Activated CD4-positive, CD25-positive, alpha-beta regulatory T cell (primary cell): ENCODE measurements around the gene C15orf39.
"Not testable (repeated sequence)": the region's sequence is repeated elsewhere in the genome, so short reads cannot be mapped to it uniquely, and the experiment has no call there.

ENCODE experiments used
- DNase-seq, 4 experiments: peaks; one replicate each; lab custom pipeline; 2025; lab: John Stamatoyannopoulos, UW

The C15orf39 gene

GRCh38 chr15:75201616-75202250 is at the start of gene C15orf39:
Gene C15orf39, plus strand, starts transcription at chr15:75201882. Its CDS starts 4,167 bp downstream, at chr15:75206049.
- peak; percentile 67 to 80 (median 74) for DNase-seq

DNA sequence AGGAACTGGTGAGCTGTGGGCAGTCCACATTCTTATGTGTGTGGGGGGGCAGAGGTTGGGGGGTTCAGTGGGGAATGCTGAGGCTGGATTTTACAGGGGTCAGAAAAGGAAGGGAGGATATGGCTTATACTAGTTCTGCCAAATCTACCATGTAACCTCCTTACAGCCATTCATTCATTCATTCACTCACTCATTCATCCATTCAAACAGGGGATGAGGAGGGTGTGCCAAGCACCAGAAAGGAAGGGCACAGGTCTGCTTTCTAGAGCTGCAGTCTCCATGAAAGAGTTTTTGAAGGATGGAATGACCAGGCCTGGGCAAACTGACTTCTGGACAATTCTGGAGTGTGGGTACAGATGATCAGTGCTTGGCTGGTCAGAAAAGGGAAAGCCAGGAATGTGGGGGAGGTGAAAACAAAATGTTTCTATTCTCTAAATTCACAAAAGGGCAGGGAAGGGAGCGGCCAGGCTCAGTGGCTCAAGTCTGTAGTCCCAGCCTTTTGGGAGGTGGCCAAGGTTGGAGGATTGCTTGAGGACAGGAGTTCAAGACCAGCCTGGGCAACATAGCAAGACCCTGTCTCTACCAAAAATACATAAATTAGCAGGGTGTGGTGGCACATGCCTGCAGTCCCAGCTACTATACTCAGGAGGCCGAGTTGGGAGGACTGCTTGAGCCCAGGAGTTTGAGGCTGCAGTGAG is 49.2 kb upstream of the C15orf39 start:
- no peak for DNase-seq

- no peak for DNase-seq
Observed at GRCh38 chr15:75153087-75153486, 48.6 kb upstream of the C15orf39 start.

- no peak for DNase-seq
Observed at GRCh38 chr15:75153565-75154276, 48.0 kb upstream of the C15orf39 start.

DNA sequence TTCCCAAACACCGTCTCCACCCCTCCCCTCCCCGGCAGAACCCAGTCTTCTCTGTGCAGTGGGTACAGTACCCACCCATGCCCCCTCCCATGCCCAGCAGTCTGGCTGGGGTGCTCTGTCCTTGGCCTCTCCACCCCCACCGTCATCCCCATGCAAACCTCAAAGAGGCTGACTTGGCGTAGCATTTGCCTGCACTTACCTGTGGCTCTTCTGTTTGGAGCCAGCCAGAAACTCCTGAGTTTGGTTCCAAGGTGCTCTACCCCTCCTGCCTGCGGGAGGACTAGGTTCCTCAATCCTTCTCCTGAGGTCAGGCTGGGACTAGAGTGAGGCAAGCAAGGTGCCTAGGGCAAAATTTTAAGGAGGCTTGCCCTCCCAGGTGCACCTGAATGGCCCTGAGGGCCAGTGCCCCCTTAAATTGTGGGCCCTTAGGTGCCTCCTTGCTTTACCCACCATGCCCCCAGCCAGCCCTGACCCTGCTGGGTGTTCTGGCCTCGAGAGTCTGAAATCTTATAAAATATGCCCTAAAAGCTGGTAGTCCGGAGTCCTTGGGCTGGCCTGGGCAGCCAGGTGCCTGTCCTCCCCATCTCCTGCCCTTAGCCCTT is 47.1 kb upstream of the C15orf39 start:
- DNase-seq, result no peak

DNA sequence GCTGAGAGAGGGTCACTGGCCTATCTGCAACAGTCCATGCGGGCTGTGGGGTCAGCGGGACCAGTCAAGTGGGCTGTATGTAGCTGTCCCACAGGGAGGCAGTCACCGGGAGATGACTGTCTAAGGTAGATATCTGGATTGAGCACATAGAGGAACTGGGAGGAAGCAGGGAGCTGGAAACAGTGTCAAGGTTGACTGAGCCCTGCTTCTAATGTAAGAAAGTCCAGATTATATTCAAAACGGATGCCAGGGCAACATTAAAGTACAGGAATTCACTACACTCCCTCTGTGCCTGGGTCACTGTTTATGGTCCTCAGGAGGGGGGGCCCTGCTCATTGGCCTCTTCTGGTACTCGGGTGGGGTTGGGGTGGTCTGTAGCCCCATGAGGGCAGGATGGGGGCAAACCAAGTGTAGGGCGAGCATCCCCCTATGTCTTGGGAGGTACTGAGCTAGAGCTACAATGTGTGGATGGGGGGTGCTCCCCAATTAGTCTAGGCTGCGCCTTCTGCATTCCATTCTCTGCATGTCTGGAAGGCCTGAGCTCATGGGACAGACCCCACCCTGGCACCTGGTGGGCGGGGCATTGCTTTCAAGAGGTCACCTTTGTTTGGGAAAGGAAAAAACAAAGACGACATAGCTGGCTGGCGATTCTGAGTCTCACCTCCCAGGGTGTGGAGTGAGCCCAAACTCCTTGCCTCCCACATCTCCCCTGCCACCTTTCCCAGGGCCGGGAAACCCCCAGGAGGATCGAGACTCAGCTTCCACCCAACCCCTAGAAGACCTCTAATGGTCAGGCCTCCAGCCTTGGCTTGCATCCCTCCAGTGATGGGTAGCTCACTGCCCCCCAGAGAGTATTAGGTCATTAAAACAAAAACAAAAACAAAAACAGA is 45.1 kb upstream of the C15orf39 start:
- DNase-seq, result no peak

DNA sequence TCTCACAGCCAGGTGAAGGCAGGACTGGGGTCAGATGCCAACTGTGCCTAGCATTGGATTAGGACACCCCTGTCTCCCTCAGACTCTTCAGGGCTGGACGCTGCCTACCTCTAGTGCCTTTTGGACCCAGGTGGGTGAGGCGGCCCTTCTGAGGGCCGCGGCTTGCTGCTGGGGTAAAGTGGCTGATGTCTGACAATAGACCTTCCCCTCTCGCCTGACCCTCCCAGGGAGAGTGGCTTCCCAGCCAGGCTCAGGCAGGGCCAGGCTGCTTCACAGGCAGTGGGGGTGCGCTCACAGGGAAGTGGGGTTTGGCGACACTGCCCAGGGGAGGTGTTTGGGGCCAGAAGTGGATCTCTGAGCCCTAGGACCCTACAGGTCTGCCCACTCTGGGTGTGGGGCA is 43.3 kb upstream of the C15orf39 start:
- DNase-seq, result no peak

DNA sequence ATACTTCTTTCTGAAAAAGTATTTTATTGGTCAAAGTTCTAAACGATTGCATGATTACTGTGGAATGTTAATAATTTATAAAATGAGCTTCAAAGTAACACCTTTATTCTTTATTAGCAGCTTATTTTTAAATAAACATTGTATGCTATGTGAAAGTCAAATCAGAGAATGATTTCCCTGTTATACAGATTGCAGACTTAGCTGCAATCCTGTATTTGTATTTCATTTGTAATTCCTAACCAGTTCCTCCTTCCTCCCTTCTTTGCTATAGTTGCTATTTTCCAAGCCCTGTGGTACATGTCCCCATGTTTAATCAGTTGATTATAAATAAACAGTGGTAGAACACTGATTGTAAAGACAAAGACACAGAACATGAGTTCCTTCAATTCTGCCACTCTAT is 42.4 kb upstream of the C15orf39 start:
- no peak for DNase-seq

- DNase-seq, result no peak
Observed at GRCh38 chr15:75161106-75161916, 40.4 kb upstream of the C15orf39 start.

DNA sequence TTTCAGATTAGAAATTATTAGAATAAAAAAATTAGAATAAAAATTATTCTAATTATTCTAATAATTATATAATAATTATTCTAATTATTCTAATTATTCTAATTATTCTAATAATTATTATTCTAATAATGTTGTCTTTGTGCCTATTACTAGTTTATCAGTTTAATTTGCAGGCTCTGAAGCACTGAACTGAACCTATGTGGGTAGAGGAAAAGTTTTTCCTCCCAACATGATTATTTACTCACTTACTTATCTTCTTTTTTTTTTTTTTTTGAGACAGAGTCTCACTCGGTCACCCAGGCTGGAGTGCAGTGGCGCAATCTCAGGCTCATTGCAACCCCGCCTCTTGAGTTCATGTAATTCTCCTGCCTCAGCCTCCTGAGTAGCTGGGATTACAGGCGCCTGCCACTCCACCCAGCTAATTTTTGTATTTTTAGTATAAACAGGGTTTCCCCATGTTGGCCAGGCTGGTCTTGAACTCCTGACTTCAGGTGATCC is 39.7 kb upstream of the C15orf39 start:
- no peak for DNase-seq

DNA sequence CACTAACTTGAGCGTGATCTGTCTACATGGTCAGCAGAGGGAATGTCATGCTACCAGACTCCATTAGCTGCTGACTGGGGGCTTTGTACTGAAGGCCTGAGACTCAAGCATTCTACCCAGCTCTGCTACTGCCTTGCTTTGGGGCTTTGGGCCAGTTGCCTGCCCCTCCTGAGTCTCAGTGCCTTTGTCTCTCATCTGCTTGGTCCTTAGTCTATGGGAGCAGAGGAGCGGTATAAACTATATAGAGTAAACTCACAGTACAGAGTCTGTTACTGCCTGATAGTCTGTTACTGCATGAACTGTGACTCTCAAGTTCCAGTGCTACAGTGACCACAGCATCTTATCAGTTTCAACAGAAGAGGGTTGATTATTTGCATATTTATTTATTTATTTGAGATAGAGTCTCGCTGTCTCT is 38.5 kb upstream of the C15orf39 start:
- DNase-seq, result no peak

GRCh38 chr15:75164625-75165350 is 36.9 kb upstream of the C15orf39 start:
- DNase-seq, result no peak

- DNase-seq, result not testable (repeated sequence)
Observed at GRCh38 chr15:75166489-75167063, 35.1 kb upstream of the C15orf39 start.

DNA sequence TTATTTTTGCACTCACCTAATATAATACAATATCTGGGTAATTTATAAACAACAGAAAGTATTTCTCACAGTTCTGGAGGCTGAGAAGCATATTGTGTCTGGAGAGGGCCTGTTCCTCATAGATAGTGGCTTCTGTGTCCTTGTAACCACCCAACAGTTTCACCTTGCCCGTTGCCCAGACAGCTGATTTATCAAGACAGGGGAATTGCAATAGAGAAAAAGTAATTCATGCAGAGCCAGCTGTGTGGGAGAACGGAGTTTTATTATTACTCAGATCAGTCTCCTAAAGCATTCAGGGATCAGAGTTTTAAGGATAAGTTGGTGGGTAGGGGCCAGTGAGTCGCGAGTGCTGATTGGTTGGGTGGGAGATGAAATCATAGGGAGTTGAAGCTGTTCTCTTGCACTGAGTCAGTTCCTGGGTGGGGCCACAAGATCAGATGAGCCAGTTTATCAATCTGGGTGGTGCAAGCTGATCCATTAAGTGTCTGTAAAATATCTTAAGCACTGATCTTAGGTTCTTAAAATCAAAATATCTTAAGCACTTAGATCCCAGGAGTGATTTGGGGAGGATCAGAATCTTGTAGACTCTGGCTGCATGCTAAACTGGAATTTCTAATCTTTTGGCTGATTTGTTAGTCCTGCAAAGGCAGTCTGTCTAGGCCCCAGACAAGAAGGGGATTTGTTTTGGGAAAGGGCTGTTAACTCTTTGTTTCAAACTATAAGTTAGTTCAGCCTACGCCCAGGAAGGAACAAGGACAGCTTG is 33.9 kb upstream of the C15orf39 start:
- no peak for DNase-seq

GRCh38 chr15:75168374-75168773 is 33.3 kb upstream of the C15orf39 start:
- no peak for DNase-seq

DNA sequence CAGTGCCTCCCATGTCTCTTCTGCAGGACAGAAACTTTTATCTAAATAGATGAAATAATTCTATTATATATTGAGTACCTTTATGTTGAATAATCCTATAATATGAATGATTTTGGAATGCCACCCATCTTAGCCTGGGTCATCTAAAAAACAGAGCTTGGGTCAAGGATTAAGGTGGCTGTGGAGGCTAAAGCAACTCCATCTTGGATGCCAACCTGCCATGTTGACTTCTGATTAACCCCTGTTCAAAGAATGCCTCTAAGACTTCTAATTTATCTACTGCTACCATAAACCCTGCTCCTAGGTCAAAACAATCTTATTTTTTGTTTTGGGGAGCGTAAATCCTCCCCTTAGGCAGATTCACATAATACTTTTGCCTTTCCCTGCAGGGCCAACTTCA is 31.5 kb upstream of the C15orf39 start:
- DNase-seq, result no peak

DNA sequence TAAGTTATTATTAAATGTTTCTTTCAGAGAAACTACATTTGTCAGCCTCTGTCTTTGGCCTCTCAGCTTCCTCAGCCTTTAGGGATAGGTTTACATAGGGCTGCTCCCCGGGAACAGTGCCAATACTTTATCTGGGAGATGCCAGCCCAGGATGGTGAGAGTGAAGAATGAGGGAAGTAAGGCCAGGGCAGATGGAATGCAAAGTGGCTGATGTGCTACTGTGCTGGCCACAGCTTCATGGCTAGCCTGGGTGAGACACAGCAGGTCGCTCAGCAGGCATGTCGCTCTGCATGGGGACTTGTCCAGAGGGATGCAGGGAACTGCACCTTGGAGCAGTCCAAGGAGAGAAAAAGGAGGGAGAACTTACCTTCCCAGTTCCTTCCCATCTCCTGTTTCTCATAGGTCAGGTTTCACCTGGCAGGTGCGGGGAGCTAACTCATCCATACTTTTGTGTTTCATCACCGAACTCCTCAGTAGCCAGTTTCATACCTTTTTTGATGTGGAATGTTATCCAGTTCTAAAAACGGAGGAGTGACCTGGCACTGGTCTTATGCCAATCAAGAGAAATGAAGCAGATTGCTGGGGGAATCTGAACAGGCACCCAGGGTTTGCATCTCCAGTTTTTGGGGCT is 30.9 kb upstream of the C15orf39 start:
- DNase-seq, result no peak

DNA sequence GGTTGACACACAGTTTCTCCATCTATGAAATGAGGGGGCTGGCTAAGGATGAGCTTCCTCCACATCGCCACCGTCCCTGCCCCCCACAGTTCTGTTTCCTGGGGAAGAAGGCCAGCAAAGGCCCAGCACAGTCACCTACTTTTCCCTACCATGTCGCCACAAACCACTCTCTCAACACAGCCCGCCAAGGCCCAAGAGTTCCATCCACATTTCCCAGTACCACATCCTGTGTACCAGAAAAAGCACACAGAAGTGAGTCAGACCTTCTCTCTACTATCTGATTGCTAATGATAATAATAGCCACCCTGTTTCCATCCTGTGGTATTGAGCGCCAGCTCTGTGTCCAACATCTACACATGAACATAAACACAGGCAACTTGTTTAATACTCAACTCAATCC is 30.3 kb upstream of the C15orf39 start:
- no peak for DNase-seq
